Gastrocnemius medialis (tissue), 4 donors: ENCODE results near the gene PLXNA2. TPM values are rescaled to one million over a fixed set of nuclear protein-coding genes. Genes with fewer than 3 reads are reported as not detected.

Source experiments
- ATAC-seq, 2 donors: fragments of 150-250 bp; one replicate each; pipeline ENCODE4 v1.9.1; 2016
- DNase-seq, 2 donors: peaks; one replicate each; pipeline ENCODE4 v3.0.0-alpha.2; 2019
- H3K27ac ChIP-seq, 4 donors: fragments of 200-600 bp; sonication (generic); 1 replicate in 1 of 4; 2 replicates in 3 of 4; pipeline ENCODE4 v1.5.1; 2016 to 2018; ENCODE audit warnings: mild to moderate bottlenecking in 2 of 4, moderate library complexity in 1 of 4
- H3K27me3 ChIP-seq, 3 donors: fragments of 200-600 bp; sonication (generic) in 2 of 3; 1 replicate in 1 of 3; 2 replicates in 2 of 3; pipeline versions ENCODE4 v1.5.1 to v1.6.0; 2016 to 2019; ENCODE audit warnings: mild to moderate bottlenecking in 1 of 3, moderate library complexity in 1 of 3
- H3K36me3 ChIP-seq, 2 donors: fragments of 200-600 bp; sonication (generic) in 1 of 2; one replicate each; pipeline ENCODE4 v1.5.1; 2017 to 2018
- H3K4me1 ChIP-seq, 2 donors: fragments of 200-600 bp; sonication (generic) in 1 of 2; one replicate each; pipeline ENCODE4 v1.5.1; 2016 to 2017; ENCODE audit warnings: mild to moderate bottlenecking in 2 of 2
- H3K4me3 ChIP-seq, 4 donors: fragments of 200-600 bp; sonication (generic) in 3 of 4; 1 replicate in 1 of 4; 2 replicates in 3 of 4; pipeline ENCODE4 v1.5.1; 2016 to 2019; ENCODE audit warnings: mild to moderate bottlenecking in 2 of 4
- H3K9me3 ChIP-seq, 3 donors: fragments of 200-600 bp; sonication (generic) in 2 of 3; 1 replicate in 1 of 3; 2 replicates in 2 of 3; pipeline ENCODE4 v1.5.1; 2016 to 2019
- CTCF ChIP-seq, 5 experiments: fragments of 450-650 bp in 3 of 5; fragments of 200-600 bp in 2 of 5; sonication (generic) in 2 of 5; IDR thresholded peaks in 4 of 5; conservative IDR thresholded peaks in 1 of 5; 1 replicate in 4 of 5; 2 replicates in 1 of 5; pipeline ENCODE4 v1.5.1; 2016 to 2019; ENCODE audit warnings: antibody characterized with exemption in 5 of 5, mild to moderate bottlenecking in 3 of 5, moderate library complexity in 3 of 5
- POLR2A ChIP-seq, 2 donors: fragments of 450-650 bp; IDR thresholded peaks; one replicate each; pipeline ENCODE4 v1.6.1; 2017; ENCODE audit warnings: antibody characterized with exemption in 2 of 2, mild to moderate bottlenecking in 2 of 2, moderate library complexity in 2 of 2
- in situ Hi-C, 4 donors: fragments of 200-750 bp; cut with MboI; loops; one replicate each; pipeline versions ENCODE4 v1.15.0 to v1.8.0; 2017; ENCODE audit warnings: low sequenced_read_pairs in 4 of 4
- intact Hi-C: fragments of 100-400 bp; cut with DNase I; formaldehyde crosslinking; loops from one replicate; pipeline ENCODE4 v1.15.1; 2023; ENCODE audit warnings: low total_unique reads
- total RNA-seq, 4 donors: library from RNA; depleted of rRNA; stranded (reverse); fragments of >200 nt; gene quantifications; one replicate each; pipeline versions ENCODE4 v1.1.0 to v1.2.3, GENCODE V29; 2016

PLXNA2 gene
- total RNA-seq, 4 donors from 2014 or later = 12.4 to 20.0 (median 16.2) TPM

- H3K4me3 ChIP-seq = no peak overlapping the region
- peaks cover 27 to 30% of the 10 kb centered on the region in 2 donors for H3K4me1 ChIP-seq
- no peaks in the 10 kb centered on the region for H3K9me3 ChIP-seq
- no peaks in the 10 kb centered on the region for H3K27me3 ChIP-seq
- ATAC-seq (no peak), DNase-seq (no peak)
- intact Hi-C loops (no loop called here), in situ Hi-C loops (no loop called here)
- TF ChIP-seq POLR2A (IDR thresholded peaks at IDR 0.05) (no peak), CTCF (IDR thresholded peaks at IDR 0.05 in 4 of 5, conservative IDR thresholded peaks at IDR 0.05 in 1 of 5) (no peak)
- no peaks in the 10 kb centered on the region for H3K36me3 ChIP-seq
- no peak overlapping the region for H3K27ac ChIP-seq
Measured at GRCh38 chr1:208118841-208119606, 125.2 kb downstream of the PLXNA2 start.

GRCh38 chr1:208118306-208118705 lies 125.9 kb downstream of the PLXNA2 start:
- H3K27me3 ChIP-seq = no peaks in the 10 kb centered on the region
- H3K27ac ChIP-seq = no peak overlapping the region
- ATAC-seq = no peak
- intact Hi-C loops = no loop called here
- no peaks in the 10 kb centered on the region for H3K9me3 ChIP-seq
- no peak overlapping the region for H3K4me3 ChIP-seq
- DNase-seq = no peak
- in situ Hi-C loops = no loop called here
- H3K36me3 ChIP-seq = no peaks in the 10 kb centered on the region
- TF ChIP-seq POLR2A (IDR thresholded peaks at IDR 0.05) (no peak), CTCF (IDR thresholded peaks at IDR 0.05 in 4 of 5, conservative IDR thresholded peaks at IDR 0.05 in 1 of 5) (no peak)
- peaks cover 27 to 30% of the 10 kb centered on the region in 2 donors for H3K4me1 ChIP-seq

- Histone ChIP-seq H3K4me3 (no peak overlapping the region), H3K9me3 (no peaks in the 10 kb centered on the region), H3K4me1 (peaks cover 27 to 30% of the 10 kb centered on the region in 2 donors), H3K36me3 (no peaks in the 10 kb centered on the region), H3K27ac (peak overlapping the region in 1 of 4 donors; percentile 10), H3K27me3 (no peaks in the 10 kb centered on the region)
- intact Hi-C loops (no loop called here), in situ Hi-C loops (no loop called here)
- ATAC-seq (no peak), DNase-seq (no peak)
- TF ChIP-seq POLR2A (IDR thresholded peaks at IDR 0.05) = no peak
- TF ChIP-seq CTCF (IDR thresholded peaks at IDR 0.05 in 4 of 5, conservative IDR thresholded peaks at IDR 0.05 in 1 of 5) = no peak
Measured at GRCh38 chr1:208117826-208118225, 126.4 kb downstream of the PLXNA2 start.

GRCh38 chr1:208117409-208117808 lies 126.8 kb downstream of the PLXNA2 start:
- Histone ChIP-seq H3K9me3 (no peaks in the 10 kb centered on the region), H3K4me1 (peaks cover 27 to 30% of the 10 kb centered on the region in 2 donors), H3K4me3 (no peak overlapping the region), H3K27me3 (no peaks in the 10 kb centered on the region), H3K27ac (peak overlapping the region in 1 of 4 donors; percentile 10), H3K36me3 (no peaks in the 10 kb centered on the region)
- ATAC-seq = peak in 1 of 2 donors; percentile 34
- no peak for DNase-seq
- TF ChIP-seq CTCF (IDR thresholded peaks at IDR 0.05 in 4 of 5, conservative IDR thresholded peaks at IDR 0.05 in 1 of 5) = no peak
- no peak for TF ChIP-seq POLR2A (IDR thresholded peaks at IDR 0.05)
- intact Hi-C loops (no loop called here), in situ Hi-C loops (no loop called here)
